ENCODE results near the gene TMEM178A.

The TMEM178A gene

GRCh38 chr2:39736640-39737039, 70.9 kb downstream of the TMEM178A start:
- DNase-seq (ENCODE audit: low read depth in 4 of 4, low spot score in 1 of 4) = no peak

DNA sequence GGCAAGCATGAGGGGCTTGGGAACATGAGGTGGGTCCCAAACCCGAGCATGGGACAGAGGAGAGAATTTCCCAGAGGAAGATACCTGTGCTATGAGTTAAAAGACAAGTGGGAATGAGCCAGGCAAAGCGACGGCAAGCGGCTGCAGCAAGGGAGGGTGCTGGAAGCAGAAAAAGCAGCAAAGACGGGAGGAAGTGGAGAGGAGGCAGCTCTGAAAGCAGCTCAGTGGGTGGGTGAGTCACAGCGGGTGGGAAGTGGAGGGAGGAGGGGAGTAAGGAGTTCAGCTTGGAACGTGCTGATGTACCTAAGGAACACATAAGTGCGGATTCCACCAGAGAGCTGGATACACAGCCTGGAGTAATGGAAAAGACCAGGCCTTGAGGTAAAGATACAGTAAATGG, 71.9 kb downstream of the TMEM178A start:
- no peak for DNase-seq (ENCODE audit: low read depth in 4 of 4, low spot score in 1 of 4)

- no peak for DNase-seq (ENCODE audit: low read depth in 4 of 4, low spot score in 1 of 4)
Measured at GRCh38 chr2:39738936-39739335, 73.2 kb downstream of the TMEM178A start.

DNA sequence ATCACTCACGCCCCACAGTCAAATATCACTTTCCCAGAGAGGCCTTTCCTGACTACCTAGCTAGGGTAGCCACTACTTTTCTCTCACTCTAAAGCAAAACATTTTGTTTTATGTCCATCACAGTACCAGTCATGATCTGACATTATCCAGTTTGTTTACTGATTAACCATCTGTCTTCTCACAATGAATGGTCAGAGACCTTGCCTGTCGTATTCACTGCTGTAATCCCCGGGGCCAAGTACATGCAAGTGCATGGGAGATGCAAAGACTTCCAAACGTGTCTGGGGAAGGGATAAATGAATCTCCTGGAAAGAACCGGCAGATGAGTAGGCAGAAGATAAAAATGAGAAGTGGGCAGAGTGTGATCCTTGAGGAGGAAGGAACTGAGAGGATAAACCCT, 73.7 kb downstream of the TMEM178A start:
- DNase-seq (ENCODE audit: low read depth in 4 of 4, low spot score in 1 of 4) = no peak

GRCh38 chr2:39741871-39742270, 76.2 kb downstream of the TMEM178A start:
- DNase-seq (ENCODE audit: low read depth in 4 of 4, low spot score in 1 of 4) = no peak

GRCh38 chr2:39743269-39743776, 77.6 kb downstream of the TMEM178A start:
- DNase-seq (ENCODE audit: low read depth in 4 of 4, low spot score in 1 of 4) = no peak

- no peak for DNase-seq (ENCODE audit: low read depth in 4 of 4, low spot score in 1 of 4)
Measured at GRCh38 chr2:39755466-39755865, 89.7 kb downstream of the TMEM178A start.

GRCh38 chr2:39757156-39757555, 91.4 kb downstream of the TMEM178A start:
- DNase-seq (ENCODE audit: low read depth in 4 of 4, low spot score in 1 of 4) = no peak

GRCh38 chr2:39762448-39762847, 96.7 kb downstream of the TMEM178A start:
- DNase-seq (ENCODE audit: low read depth in 4 of 4, low spot score in 1 of 4) = no peak

Data from stimulated activated CD4-positive, alpha-beta T cell treated with anti-CD3 and anti-CD28 coated beads, Interleukin-1b, Interleukin-23, amount 100 ng/mL, for 24 hours (primary cell).